Activated CD4-positive, CD25-positive, alpha-beta regulatory T cell treated with anti-CD3 and anti-CD28 coated beads, Interleukin-2, amount 50 U/mL, for 24 hours (primary cell): Measurements from ENCODE around the gene PRDM11.

Source experiments
- ATAC-seq, 2 donors: fragments of 150-1000 bp; cut with Tn5 transposase; one replicate each; pipeline ENCODE4 v1.10.0; 2021; ENCODE audit warnings: mild to moderate bottlenecking in 1 of 2, moderate library complexity in 1 of 2

PRDM11 gene

DNA sequence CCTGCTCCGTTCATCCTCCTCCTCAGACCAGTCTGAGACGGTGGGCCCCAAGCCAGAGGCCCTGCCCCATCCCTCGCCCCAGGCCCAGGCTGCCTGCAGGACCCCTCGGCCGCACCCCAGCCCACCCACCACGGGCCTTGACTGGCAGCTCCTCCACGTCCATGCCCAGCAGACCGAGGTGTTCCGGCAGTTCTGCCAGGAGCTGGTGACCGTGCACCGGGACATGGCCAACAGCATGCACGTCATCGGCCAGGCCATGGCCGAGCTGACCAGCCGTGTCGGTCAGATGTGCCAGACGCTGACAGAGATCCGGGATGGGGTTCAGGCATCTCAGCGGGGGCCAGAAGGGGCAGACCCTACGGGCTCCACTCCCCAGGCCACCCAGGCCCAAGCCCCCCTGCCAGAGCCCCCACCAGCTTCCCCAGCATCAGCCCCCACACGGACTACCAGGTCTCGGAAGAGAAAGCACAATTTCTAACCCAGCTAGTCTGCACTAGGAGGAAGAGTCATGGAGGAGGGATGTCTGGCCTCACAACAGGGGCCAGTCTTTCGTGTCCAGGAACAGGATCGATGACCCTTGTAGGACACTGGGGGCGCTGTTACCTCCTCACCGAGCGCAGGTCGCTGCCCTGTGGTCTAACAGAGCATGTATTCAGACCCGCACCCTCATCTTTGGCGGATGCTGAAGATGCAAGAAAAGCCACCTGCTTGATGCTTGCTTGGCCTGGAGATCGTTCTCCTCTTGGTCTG lies 66.3 kb downstream of the PRDM11 start:
- ATAC-seq = no peak

DNA sequence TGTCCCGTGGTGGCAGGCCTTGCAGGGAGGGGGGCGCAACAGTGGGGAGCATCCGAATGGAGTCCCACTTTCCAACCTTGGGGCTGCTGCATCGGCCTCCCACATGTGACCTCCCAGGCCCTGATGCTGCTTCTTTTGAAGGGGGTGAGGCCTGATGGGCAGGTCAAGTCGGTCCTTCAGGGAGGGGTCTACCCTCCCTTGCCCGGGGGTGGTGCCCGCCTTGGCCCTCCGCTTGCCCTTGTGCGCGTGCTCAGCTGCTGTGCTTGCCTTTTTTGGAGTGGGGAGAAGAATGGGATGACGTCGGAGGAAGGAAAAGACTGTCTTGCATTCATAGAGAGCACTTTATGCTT lies 66.9 kb downstream of the PRDM11 start:
- ATAC-seq = no peak

DNA sequence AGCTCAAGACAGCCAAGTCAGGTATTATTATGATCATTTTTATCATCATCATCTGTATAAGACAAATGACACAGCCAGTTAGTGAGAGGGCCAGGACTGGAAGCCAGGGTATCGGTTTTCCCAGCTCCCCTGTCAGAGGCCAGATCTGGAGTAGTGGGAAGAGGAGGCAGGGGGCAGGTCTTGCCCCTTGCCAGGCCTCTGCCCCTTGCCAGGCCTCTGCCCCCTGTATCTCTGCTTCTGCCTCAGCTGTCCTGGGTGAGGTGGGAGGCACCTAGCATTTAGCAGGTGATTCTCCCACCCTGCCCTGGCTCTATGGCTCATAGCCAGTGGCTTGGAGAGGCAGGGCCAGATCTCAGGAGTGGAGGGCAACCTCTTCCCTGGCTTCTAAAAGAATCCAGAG lies 67.3 kb downstream of the PRDM11 start:
- no peak for ATAC-seq

DNA sequence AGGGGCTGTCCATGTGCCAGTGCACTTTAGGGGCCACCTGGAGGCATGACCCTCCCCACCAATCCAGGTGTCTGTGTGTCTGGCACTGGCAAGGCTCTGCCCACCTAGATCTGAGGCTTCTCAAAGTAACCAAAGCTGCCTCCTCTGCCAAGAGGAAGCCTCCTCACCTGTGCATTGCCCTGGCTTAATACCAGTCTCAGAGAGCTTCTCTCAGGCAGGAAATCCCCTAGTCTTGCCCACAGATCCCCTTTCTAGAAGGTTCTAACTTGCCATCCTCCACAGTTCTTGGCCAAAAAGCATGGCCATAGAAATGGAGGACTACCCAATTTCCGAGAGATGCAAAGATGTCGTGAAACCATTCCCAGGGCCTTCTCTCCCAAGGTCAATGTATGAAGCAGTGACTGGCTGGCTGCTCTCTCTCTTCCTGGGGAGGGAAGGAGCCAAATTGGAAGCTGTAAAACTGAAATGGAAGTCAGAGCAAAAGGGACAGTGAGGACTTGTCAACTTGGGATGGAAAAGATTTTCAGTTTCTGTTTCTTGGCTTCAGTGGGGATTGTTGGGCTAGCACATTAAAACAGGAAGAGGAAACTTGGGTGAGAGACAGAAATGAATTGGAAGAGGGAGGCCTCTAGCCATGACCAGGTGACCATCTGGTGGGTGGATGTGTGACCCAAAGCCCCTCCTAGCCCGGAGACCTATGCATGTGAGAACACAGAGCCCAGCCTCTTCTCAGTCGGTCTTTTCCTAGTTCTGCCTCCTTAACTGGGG lies 68.8 kb downstream of the PRDM11 start:
- no peak for ATAC-seq

DNA sequence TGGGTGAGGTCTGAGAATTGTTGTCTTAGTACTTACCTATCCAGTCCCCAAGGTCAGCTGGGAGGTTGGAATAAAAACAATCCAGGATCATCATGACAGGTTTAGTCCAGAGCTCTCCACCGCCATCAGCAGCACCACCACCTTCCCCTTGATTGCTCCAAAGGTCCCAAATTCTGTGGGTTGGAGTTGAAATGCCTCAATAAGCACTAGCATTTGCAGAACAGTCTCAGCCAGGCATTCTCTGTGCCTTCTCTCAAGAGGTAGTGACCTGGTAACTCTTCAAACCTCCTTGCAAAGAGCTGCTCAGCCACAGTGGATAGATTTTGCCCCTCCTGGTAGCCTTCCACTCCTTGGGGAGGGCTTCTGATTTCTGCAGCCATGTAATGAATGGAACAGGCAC lies 69.6 kb downstream of the PRDM11 start:
- ATAC-seq = no peak

DNA sequence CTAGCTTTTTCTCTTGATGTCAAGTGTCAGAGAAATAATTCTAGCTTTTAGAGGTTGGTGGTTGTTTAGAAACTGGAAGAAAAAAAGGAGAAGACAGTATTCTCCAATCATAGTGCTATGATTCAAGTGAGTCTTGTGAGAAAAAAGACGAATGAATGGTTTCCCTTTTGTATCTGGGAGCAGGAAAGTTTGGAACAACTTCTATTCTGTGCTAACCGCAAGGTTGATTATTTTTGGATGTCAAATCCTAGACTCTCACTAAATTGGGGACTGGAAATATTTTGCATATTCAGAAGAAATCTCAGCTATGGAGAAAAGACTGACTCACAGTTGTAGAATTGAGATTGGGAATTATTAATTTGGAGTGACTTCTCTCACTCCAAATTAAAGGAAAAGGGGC lies 70.5 kb downstream of the PRDM11 start:
- no peak for ATAC-seq

DNA sequence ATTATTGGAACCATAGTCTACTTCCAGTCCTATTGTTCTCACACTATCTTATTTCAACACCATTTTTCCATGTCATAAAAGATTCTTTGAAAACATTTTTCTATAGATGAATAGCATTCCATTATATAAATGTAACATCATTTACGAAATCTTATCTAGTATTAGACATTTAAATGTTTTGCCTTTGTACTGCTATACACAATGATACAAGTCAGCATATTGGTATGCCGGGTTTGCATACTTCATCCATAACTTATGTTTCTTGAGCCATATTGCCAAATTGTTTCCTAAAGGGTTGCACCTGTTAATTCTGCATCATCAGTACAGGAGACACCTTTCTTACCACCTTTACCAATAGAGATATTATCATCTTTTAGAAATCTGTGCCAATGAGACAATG lies 71.6 kb downstream of the PRDM11 start:
- no peak for ATAC-seq

DNA sequence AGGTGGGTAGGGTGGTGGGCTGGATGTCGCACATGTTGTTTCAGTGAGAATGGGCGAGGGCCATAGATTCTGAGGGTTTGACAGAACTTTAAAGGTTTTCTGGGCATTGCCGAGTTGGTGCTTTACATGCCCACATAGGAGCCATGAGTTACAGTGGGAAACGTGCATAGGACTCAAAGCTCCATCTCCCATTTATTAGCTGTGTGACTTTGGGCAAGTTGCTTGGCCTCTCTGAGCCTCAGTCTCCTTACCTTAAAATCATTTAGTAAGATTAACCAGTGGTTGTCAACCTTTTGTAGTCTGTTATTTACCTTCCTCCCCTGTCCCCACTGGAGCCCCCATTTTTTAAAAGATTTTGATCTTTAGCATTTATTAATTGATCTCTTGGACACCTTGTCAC lies 72.3 kb downstream of the PRDM11 start:
- ATAC-seq = no peak

DNA sequence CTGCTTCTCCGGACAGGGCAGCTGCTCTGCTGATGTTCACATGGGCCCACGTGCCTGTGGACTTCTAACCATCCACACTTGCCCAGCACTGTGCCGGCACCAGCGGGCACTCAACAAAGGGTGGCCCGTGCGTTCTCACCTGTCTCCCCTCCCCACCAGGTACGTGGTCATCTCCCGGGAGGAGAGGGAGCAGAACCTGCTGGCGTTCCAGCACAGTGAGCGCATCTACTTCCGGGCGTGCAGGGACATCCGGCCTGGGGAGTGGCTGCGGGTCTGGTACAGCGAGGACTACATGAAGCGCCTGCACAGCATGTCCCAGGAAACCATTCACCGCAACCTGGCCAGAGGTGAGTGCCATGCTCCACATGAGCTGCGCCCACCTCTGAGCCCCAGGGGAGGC lies 73.0 kb downstream of the PRDM11 start:
- no peak for ATAC-seq

DNA sequence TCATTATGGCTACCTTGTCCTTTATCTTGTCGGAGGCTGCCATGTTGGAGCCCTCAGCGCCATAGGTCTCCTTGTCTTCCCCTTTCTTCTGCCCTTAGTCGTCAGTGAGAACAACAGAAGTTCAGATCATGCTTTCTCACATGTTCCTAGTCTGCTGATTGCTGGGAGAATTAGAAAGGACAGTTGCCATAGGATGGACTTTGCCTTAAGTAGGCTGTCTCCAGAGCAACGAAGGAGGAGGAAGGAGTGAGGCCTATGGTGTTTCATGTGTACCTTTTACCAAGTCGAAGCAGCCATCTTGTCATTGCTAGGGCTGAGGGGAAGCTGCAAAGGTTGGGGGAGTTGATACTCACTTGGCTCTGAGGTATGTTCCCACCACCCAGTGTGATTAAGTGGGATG lies 77.1 kb downstream of the PRDM11 start:
- no peak for ATAC-seq

DNA sequence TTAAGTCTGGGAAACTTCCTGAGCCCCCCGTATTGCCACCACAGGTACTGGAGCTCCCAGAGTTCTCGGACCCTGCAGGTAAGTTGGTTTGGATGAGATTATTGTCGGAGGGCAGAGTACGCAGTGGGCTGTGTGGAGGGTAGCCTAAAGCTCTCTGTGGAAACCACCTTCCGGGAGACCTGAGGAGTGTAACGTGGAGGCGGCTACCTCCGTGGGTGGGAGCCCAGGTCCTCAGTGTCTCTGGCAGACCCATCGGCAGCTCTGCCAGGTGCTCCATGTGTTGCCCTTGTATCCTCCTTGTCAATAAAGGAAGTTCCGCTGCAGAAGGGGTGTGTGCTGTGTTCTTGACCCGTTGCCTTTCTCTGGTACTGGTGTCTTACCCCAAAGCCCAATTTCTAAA lies 78.3 kb downstream of the PRDM11 start:
- ATAC-seq = no peak

DNA sequence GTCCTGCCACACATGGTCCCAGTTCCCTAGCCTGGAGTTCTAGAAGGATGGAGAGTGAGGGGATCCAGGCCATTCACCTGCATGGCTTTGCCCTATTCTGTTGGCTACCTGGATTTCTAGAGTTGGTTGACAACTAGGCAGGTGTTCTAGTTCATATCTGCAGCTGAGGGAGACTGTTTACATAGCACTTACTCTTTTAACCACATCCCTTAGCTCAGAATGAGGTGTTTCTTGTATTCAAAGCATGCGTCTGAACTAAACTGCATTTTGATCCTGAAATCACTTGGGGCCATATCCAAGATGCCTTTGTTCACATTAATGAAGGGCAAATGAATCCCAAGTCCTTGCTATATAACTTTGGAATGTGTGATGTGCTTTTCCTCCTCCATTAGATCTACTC lies 78.8 kb downstream of the PRDM11 start:
- no peak for ATAC-seq

DNA sequence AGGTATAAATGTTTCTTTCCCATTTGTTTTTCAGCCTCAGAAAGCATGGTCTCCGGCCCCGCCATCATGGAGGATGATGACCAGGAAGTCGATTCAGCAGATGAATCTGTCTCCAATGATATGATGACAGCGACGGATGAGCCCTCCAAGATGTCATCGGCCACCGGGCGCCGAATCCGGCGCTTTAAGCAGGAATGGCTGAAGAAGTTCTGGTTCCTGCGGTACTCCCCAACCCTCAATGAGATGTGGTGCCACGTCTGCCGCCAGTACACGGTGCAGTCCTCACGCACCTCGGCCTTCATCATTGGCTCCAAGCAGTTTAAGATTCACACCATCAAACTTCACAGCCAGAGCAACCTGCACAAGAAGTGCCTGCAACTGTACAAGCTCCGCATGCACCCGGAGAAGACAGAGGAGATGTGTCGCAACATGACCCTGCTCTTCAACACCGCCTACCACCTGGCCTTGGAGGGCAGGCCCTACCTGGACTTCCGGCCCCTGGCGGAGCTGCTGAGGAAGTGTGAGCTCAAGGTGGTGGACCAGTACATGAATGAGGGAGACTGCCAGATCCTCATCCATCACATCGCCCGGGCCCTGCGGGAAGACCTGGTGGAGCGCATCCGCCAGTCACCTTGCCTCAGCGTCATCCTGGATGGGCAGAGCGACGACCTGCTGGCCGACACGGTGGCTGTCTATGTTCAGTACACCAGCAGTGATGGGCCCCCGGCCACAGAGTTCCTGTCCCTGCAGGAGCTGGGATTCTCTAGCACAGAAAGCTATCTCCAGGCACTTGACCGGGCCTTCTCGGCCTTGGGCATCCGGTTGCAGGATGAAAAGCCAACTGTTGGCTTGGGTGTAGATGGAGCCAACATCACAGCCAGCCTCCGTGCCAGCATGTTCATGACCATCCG lies 79.8 kb downstream of the PRDM11 start:
- no peak for ATAC-seq

DNA sequence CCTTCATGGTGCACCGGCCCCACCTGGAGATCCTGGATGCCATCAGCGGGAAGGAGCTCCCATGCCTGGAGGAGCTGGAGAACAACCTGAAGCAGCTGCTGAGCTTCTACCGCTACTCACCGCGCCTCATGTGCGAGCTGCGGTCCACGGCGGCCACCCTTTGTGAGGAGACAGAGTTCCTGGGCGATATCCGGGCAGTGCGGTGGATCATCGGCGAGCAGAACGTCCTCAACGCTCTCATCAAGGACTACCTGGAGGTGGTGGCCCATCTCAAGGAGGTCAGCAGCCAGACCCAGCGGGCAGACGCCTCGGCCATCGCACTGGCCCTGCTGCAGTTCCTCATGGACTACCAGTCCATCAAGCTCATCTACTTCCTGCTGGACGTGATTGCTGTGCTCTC lies 80.5 kb downstream of the PRDM11 start:
- ATAC-seq = no peak

DNA sequence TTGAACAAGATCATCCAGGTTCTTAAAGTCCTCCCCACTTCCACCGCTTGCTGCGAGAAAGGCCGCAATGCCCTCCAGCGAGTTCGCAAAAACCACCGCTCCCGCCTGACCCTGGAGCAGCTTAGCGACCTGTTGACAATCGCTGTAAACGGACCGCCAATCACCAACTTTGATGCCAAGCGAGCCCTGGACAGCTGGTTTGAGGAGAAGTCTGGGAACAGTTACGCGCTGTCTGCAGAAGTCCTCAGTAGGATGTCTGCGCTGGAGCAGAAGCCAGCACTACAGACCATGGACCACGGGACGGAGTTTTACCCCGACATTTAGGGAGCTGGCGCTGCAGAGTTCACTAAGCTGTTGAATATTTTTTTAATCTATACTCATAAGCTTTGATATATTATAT lies 81.4 kb downstream of the PRDM11 start:
- ATAC-seq = no peak

DNA sequence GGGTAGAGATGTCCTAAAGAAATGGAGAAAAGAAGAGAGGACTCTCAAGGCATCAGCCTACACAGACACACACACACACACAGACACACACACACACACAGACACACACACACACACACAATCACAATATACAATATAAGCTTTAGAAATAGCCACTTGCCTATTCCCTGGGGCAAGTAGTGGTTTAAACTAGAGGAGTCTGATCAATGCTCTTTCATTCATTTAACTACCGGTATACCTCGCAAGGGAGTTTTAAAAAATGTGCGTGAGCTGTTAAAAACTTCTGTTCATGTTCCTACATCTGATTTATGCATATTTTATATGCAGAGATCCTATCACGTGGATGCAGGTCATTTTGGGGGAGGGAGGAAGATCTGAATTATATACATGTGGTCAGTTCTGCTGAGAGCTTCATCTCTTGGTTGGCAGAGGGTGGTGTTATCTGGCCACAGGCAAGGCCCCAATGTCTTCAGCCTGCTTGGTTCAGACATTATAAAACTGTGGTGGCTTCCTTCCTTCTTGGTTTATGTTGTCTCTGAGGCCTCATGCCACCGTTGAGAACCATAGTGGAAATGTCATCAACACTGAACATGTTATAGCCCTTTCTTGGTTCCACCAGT lies 83.1 kb downstream of the PRDM11 start:
- no peak for ATAC-seq

DNA sequence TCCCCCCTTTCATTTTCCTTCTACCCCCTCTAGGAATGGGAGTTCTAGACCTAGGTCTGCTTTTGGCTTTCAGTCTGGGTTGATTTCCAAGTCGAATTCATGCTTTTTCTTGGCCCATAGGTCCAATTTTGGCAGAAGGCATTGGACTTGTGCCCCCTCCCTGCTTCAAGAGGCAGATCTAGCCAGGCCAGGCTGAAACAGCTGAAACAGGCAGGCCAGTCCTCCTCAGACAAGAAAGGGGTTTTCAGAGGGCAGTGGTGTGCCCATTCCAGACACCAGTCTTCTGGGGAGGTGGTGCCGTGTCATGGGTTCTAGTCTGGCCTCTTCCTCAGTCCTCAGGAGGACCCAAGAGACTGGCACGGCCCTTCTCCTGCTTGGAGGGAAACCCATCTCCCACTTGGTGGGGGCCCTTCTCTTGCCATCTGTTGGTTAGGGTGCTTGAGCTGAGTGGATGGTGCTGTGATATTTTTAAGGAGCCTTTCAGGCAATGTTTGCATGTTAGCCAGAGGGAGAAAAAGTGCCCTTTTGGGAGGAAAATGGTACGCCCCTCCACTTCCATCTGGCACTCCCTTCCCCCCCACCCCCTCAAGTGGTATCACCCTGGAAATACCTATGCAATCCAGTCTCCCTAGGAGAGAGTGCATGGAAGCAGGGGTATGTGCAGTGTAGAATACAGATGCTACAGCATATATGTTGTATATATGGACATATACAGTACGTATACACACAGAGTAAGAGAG lies 86.1 kb downstream of the PRDM11 start:
- ATAC-seq = no peak

DNA sequence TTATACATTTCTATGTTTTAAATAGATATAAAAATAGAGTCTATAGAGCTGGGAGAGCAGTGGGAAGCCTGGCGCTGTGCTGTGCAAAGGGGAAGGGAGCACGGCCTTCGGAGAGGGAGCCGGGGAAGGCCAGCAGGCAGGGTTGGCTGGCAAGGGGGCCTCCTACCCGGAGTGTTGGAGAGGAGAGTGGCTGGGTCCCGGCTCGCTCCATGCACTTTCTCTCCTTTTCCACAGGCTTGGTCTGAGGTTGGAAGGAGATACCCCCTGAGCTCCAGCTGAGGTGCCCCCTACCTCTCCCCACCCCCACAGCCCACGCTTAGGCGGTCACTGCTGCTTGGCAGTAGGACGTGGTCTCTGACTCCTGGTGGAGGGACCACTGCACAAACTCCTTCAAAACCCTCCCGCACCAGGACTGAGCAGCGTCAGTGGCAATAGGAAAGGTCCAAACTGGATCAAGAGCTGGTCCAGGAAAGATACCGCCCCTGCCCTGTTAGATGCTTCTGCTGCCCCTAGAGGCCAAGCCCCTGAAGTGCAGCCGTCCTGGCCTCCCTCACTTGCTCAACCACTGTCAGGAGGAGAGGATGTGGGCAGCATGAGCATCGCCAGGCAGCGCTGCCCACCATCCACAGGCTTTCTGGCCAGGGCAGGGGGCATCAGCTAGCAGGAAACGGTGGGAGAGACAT lies 86.8 kb downstream of the PRDM11 start:
- ATAC-seq = peak; percentile 51 to 59

DNA sequence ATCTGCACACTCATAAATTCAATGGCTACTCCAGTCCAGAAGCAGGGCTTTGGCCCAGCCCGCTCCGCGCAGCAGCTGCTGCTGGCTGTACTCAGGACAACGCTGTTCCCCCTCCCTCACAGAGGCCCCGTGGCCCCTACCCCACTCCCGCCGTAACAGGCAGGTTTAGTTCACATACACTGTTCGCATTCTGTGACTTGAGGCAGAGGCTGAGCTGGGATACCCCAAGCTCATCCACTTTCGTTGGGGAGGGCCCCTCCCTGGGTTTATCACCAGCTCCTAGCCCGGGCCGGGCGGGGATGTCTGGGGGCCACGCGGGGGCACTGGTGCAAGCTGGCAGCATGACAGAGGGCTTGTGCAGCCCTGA lies 87.3 kb downstream of the PRDM11 start:
- no peak for ATAC-seq

DNA sequence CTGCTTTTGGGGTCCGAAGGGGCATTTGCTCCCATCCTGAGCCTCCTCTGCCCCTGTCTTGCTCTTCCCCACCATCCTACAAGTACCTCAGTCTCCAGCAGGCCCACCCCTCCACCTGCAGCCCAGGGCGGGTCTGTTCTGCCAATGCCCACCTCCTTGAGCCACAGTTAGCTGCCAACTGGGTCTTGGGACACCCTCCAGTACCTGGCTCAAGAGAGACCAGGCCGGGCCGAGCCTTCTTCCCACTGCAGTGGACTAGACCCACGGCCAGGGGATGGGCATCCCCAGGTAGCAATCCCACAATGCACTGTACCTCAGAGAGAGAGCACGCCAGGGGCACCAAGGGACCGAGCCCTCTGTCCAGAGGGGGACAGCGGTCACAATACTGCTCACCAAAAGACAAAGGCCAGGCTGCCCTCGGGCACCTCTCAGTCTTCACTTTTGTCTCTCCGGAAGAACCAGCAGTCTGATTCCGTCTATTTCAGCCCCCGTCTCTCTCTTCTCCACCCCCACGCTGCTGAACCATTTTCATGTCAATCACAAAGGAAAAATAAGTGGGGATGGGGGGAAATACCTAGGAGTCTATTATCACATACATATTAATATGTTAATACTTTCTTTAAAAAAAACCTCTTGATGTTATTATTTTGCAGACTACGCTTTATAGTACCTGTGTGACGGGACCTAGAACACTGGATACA lies 88.0 kb downstream of the PRDM11 start:
- no peak for ATAC-seq

DNA sequence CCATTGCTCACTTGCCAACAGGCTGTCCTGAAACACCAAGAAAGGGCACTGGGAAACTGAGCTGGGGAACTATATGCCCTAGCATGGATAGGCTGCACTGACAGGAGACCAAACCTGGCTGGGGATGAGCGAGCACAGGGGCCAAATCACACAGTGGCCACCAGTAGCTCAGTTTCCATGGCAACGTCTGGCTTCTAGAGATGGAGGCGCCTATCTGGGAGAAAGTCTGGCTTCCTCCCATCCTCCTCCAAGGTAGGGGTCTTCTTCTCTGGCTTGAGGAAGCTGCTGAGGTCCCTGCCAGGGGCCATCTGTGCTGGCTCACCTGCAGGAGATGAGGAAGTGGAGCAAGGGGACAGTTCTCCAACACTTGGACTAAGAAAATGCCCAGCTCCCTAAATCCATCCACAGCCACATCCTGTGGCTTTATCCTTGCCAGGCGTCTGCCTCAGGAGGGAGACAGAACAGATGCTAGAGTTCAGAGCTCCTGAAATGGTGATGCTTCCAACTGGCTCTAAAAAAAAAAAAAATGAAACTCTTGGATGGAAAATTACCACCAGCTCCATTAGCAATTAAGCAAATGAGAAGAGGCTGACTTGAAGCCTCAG lies 91.4 kb downstream of the PRDM11 start:
- ATAC-seq = no peak
